Measurements from ENCODE around the gene KL.

KL gene

GRCh38 chr13:33045851-33046592 is 29.8 kb downstream of the KL start:
- DNase-seq = no peak

- DNase-seq = no peak
These were observed 33.9 kb downstream of the KL start for GRCh38 chr13:33050161-33050560.

- no peak for DNase-seq
These were observed 35.4 kb downstream of the KL start for GRCh38 chr13:33051632-33052031.

GRCh38 chr13:33052506-33053280 is 36.5 kb downstream of the KL start:
- DNase-seq = no peak

GRCh38 chr13:33053397-33054066 is 37.3 kb downstream of the KL start:
- no peak for DNase-seq

GRCh38 chr13:33057019-33057780 is 41.0 kb downstream of the KL start:
- DNase-seq = peak in 1 of 2 experiments; percentile 5

GRCh38 chr13:33058776-33059327 is 42.6 kb downstream of the KL start:
- DNase-seq = no peak

GRCh38 chr13:33060815-33061214 is 44.6 kb downstream of the KL start:
- no peak for DNase-seq

GRCh38 chr13:33066329-33066728 is 50.1 kb downstream of the KL start:
- no peak for DNase-seq

- DNase-seq = peak in 1 of 2 experiments; percentile 26
These were observed 53.1 kb downstream of the KL start for GRCh38 chr13:33069365-33069764.

- no peak for DNase-seq
These were observed 54.5 kb downstream of the KL start for GRCh38 chr13:33070713-33071112.

- no peak for DNase-seq
These were observed 56.1 kb downstream of the KL start for GRCh38 chr13:33072282-33072681.

GRCh38 chr13:33072759-33073158 is 56.5 kb downstream of the KL start:
- no peak for DNase-seq

- DNase-seq = no peak
These were observed 57.1 kb downstream of the KL start for GRCh38 chr13:33073338-33073737.

- DNase-seq = no peak
These were observed 60.1 kb downstream of the KL start for GRCh38 chr13:33076001-33076992.

- peak in 1 of 2 experiments; percentile 2 for DNase-seq
These were observed 62.0 kb downstream of the KL start for GRCh38 chr13:33078263-33078662.

GRCh38 chr13:33079960-33080359 is 63.7 kb downstream of the KL start:
- DNase-seq = no peak

GRCh38 chr13:33080972-33081590 is 64.9 kb downstream of the KL start:
- no peak for DNase-seq

- no peak for DNase-seq
These were observed 65.4 kb downstream of the KL start for GRCh38 chr13:33081666-33082065.

GRCh38 chr13:33083054-33083453 is 66.8 kb downstream of the KL start:
- no peak for DNase-seq

GRCh38 chr13:33087091-33087490 is 70.9 kb downstream of the KL start:
- no peak for DNase-seq
